SU-DHL-6 (cell line): ENCODE results near the gene SETMAR.

ENCODE experiments used
- EZH2phosphoT487 ChIP-seq: fragments of 200-600 bp; sonication (generic), shearing (Covaris generic); conservative IDR thresholded peaks from 2 replicates; pipeline ENCODE4 v1.6.1; 2018; ENCODE audit warnings: mild to moderate bottlenecking, antibody characterized with exemption, low read length, moderate library complexity, mixed read lengths
- TF ChIP-seq, protein P1 (sequence below): fragments of 200-600 bp; sonication (generic); IDR thresholded peaks from one replicate; pipeline ENCODE4 v1.5.1; 2017; ENCODE audit warnings: antibody characterized with exemption, mild to moderate bottlenecking, low read length, moderate library complexity; ENCODE audit not compliant: insufficient read depth, poor library complexity, severe bottlenecking

DNA sequence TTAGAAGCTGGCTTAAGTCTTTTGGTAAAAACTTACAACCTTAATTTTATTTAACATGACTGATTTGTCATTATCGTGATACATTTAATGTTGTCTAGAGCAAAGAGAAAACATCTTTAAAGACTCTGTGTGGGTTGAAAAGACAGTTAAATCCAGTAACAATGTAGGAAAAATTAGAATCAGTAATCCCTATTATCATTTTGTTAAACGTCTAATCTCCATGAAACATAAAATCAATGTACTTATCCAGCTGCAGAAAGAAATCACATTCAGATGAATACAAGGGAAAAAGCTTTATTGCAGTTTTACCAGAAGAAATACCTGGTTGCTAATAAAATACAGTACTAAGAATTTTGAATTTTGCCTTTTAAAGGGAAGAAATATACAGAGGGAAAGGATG lies 21.2 kb upstream of the SETMAR start:
- TF ChIP-seq, protein P1, sequence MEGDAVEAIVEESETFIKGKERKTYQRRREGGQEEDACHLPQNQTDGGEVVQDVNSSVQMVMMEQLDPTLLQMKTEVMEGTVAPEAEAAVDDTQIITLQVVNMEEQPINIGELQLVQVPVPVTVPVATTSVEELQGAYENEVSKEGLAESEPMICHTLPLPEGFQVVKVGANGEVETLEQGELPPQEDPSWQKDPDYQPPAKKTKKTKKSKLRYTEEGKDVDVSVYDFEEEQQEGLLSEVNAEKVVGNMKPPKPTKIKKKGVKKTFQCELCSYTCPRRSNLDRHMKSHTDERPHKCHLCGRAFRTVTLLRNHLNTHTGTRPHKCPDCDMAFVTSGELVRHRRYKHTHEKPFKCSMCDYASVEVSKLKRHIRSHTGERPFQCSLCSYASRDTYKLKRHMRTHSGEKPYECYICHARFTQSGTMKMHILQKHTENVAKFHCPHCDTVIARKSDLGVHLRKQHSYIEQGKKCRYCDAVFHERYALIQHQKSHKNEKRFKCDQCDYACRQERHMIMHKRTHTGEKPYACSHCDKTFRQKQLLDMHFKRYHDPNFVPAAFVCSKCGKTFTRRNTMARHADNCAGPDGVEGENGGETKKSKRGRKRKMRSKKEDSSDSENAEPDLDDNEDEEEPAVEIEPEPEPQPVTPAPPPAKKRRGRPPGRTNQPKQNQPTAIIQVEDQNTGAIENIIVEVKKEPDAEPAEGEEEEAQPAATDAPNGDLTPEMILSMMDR: no peak
- TF ChIP-seq EZH2phosphoT487: no peak
